NCI-H1417 (cell line): ENCODE data around the gene SSBP3.
A peak's percentile ranks its signal among the peaks of the same experiment; 100 is the strongest.
"Not testable (repeated sequence)": the region's sequence is repeated elsewhere in the genome, so short reads cannot be mapped to it uniquely, and the experiment has no call there.

Experiments
- DNase-seq, 3 experiments: peaks; one replicate each; lab custom pipeline; 2025; lab: John Stamatoyannopoulos, UW

The SSBP3 gene

DNA sequence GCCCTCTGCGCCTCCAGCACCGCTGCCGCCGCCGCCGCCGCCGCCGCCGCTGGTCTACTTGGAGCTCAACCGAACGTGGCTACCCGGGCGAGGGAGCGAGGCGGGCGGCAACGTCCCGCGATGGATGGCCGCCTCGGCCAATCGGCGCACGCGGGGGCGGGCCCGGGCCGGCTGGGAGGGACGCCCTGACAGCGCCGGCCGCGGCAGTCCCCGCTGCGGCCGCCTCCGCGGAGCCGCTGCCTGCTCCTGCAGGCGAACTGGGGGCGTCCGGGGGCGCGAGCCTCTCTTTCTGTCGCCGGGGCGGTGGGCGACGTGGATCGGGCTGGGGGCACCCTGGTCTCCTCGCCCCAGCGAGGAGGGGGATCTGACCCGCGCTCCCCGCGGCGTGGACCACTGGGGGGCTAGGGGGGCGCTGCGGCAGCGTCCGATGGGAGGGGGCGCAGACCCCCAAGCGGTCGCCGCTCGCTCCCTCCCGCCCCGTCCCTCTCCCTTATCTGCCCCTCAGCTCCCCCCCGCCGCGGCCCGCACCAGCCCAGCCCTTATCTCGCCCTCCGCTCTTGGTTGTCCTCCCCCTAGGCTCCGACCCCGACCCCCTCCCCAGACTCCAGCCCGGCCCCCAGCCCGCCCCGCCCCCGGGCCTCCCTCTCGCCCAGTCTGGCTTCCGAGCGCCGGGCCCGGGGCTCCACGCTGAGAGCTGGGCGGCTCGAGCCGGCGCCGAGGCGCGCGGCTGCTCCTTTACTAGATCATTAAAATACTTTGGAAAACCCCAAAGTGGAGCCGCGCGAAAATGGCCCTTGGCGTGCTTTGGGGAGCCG is at the start of gene SSBP3:
Gene SSBP3, minus strand, starts transcription at position 56 of the 815 bp plus-strand sequence.
- DNase-seq, result peak; percentile 94 to 95 (median 94)

DNA sequence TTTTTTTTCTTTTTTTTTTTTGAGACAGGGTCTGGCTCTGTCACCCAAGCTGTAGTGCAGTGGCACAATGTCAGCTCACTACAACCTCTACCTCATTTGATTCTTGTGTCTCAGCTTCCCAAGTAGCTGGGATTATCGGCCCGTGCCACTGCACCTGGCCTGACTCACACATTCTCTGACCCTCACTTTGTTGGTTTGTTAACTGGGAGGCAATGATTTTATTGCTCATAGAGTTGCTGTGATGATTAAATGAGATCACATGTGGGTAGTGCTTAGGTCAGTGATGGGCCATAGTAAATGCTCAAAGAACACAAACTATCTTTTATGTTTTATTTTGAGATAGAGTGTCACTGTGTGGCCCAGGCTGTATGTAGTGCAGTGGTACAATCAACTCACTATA is 47.3 kb upstream of the SSBP3 start:
- DNase-seq, result no peak

DNA sequence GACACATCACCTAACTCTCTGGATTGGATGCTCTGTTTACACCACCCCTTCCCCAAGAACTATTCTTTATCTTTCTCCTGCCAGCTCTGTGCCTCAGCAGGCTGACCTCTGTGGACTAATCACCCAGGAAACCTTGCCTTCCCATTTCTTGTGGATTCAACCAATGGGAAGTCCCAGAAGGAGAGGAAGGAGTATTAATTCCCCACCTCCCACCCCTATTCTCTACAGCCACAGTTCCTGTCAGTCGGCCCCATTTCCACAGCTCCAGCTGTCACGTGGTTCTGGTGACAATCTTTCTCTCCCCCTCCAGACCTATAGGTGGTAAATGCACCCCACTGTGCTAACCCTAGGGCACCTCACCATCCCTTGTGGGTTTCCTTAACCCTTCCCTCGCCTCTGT is 46.8 kb upstream of the SSBP3 start:
- no peak for DNase-seq

DNA sequence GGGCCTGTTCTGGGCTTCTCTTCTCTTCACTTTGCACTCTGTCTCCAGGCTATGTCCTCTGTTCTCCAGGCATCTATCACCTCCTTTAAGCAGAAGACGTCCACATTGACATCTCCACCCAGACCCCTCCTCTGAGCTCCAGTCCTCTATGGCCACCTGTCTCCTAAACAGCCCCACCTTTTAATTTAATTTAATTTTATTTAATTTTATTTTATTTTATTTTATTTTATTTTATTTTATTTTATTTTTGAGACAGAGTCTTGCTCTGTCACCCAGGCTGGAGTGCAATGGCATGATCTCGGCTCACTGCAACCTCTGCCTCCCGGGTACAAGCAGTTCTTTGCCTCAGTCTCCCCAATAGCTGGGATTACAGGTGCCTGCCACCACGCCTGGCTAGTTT is 43.2 kb upstream of the SSBP3 start:
- not testable (repeated sequence) for DNase-seq

DNA sequence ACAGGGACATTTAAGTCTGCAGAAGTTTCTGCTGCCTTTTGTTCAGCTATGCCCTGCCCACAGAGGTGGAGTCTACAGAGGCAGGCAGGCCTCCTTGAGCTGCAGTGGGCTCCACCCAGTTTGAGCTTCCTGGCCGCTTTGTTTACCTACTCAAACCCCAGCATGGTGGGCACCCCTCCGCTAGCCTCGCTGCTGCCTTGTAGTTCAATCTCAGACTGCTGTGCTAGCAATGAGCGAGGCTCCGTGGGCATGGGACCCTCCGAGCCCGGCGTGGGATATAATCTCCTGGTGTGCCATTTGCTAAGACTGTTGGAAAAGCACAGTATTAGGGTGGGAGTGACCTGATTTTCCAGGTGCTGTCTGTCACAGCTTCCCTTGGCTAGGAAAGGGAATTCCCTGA is 42.6 kb upstream of the SSBP3 start:
- DNase-seq, result not testable (repeated sequence)

DNA sequence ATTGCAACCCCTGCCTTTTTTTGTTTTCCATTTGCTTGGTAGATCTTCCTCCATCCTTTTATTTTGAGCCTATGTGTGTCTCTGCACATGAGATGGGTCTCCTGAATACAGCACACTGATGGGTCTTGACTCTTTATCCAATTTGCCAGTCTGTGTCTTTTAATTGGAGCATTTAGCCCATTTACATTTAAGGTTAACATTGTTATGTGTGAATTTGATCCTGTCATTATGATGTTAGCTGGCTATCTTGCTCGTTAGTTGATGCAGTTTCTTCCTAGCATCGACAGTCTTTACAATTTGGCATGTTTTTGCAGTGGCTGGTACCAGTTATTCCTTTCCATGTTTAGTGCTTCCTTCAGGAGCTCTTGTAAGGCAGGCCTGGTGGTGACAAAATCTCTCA is 40.9 kb upstream of the SSBP3 start:
- not testable (repeated sequence) for DNase-seq

DNA sequence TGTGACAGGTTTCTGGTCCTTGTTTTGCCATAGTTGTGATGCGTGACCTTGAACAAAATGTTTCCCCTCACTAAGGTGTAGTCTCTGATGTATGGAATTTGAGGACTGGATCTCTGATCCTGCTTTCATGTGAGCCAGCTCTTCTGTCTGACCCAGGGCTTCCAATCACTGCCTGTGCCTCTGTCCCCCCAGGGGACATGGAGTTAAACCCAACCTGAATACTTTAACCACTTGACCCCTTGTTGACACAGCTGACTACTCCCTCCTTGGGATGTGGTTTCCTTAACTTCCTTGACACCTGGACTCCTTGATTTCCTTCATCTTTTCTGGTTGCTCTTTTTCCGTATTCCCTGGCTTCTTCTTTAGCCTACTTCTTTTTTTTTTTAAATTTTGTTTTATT is 36.0 kb upstream of the SSBP3 start:
- DNase-seq, result peak in 2 of 3 experiments; percentile 17 to 22

DNA sequence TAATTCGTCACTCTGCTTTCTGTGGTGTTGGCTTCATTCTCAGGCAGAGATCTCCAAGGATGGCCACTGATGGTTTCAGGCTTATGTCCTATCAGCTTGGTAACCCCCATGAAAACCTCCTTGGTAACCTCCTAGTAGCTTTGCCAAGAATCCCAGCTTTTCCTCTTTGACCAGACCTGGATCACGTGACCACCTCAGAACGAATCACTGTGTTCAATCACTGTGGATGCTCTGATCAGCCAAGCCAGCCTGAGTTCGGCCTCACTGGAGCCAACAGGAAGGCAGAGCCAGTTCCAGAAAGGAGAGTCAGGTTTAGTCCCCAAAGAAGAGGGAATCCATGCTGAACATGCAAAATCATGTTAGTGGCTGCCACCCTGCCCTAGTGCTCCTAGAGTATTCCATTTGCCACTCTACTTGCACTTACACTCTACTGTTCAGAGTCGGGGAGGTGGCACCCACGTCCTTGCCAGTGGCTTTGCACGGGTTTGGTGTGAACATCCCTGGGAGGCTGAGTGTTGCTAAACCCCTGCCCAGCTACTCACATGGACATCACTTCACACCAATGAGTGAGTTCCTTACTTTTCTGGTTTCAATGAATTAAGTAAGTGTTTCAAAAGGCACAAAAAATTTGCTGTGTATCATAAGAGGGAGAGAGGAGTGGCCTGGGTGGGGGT is 33.5 kb upstream of the SSBP3 start:
- no peak for DNase-seq

DNA sequence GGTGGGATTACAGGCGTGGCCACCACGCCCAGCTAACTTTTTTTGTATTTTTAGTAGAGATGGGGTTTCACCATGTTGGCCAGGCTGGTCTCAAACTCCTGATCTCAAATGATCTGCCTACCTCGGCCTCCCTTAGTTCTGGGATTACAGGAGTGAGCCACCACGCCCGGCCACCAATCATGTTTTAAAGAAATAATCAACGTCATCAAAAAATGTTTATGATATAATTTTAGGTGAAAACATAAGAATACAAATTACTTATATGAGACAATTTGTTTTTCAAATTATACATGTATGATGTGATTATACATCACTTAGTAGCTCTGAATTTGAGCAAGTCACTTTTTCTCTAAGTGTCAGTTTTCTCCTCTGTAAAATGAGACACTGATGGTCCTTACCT is 31.6 kb upstream of the SSBP3 start:
- DNase-seq, result no peak

DNA sequence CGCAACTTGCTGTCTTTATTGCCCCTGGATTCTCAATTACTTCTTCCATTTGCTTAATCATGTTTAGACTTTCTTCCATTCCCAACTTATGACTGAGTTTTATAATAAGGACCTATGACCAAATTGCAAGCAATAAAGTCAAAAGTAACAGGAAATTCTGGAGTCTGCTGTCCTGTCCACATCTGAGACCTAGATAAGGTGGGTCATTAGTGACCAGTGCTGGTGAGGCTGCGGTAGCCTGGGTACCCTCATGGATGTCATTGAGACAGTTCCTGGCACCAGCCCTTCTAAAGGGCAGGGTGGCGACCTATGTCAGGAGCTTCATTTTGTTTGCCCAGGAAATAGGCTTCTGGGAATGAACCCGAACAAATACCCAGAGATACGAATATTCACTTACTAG is 30.6 kb upstream of the SSBP3 start:
- DNase-seq, result no peak

DNA sequence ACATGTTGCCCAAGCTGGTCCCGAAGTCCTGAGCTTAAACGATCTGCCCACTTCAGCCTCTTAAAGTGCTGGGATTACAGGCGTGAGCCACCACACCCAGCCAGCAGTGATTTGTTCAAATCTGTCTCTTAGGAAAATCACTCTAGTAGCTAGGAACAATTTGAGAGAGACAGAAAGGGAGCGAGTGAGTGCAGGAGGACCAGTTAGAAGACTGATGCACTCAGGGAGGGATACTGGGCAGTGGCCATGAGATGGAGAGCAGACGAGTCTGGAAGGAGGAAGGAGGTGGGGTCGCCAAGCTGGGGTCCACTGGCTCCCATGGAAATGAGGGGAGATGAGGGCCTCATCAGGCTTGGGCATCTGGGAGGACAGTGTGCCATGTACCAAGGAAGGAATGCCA is 23.6 kb upstream of the SSBP3 start:
- no peak for DNase-seq

DNA sequence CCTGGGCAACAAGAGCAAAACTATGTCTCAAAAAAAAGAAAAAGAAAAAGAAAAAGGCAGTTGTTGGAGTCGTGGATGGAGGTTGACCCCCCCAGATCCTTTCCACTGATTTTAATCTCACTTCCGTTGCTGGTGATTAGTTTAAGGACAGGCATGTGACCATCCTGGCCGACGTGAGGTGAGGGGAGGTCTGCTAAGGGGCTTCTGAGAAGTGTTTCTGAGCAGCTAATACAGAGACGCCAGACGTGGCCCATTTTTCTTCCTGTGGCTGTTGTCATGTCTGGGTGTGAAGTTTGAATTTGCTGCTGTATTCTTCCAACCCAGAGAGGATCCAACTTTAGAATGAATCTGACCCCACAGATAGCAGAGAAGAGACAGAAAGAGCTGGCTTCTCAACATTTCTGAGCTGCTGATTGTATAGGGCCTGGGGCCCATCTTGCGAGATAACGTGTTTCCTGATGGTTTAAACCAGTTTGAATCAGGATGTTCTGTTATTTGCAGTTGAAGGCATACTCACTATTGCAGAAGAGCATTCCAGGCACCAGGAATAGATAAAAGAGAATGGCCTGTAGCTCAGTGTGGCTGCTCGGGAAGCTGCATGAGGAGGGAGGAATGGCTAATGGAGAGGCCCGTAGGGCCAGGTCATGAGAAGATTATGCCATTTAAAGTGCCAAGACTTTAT is 22.8 kb upstream of the SSBP3 start:
- no peak for DNase-seq

DNA sequence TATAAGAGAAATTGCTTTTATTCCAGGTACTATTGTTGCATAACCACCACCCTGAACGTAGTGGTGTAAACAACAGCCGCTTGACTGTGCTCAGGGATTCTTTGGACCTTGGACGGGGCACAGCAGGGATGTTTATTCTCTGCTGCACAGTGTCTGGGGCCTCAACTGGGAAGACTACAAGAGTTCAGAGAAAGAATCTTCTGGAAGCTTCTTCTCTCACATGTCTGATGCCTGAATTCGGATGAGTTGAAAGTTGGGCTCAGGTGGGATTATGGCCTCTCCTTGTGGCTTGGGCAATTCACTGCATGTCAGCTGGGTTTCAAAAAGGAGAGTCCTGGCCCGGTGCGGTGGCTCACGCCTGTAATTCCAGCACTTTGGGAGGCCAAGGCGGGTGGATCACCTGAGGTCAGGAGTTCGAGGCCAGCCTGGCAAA is 19.0 kb upstream of the SSBP3 start:
- no peak for DNase-seq

DNA sequence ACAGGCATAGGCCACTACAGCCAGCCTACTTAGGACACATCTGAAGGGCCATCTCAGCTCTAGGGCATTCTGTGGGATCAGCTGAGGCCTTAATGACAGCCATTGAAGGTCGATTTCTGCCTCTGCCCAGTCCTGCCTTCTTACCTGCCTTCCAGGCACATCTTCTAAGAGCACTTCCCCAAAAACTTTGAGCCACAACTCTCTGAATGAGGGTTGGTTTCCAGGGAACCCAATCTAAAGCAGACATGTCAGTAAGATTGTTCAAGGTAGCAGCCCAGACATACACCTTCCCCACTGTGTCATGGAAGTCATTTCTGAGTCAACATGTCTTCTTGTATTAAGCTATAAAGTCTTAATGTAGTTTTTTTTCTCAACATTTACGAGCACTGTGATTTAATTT is 18.2 kb upstream of the SSBP3 start:
- DNase-seq, result no peak

DNA sequence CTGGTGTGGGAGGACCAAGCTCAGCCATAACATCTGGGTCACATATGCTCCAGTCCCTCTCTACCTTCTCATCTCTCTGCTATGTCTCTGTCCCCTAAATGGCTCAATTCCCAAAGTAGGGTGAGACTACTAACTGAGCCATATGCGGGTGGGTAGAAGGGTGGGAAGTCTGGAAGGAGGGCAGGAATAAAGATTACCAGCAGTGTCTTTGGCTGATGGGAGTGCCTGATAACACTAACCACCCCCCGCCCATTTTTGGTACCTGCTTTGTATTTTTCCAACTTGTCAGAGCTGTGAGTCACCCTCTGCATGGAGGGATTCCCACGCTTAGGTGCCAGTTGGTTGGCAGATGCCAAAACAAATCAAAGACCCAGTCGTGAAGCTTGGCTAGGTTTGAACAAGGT is 14.9 kb upstream of the SSBP3 start:
- DNase-seq, result no peak

DNA sequence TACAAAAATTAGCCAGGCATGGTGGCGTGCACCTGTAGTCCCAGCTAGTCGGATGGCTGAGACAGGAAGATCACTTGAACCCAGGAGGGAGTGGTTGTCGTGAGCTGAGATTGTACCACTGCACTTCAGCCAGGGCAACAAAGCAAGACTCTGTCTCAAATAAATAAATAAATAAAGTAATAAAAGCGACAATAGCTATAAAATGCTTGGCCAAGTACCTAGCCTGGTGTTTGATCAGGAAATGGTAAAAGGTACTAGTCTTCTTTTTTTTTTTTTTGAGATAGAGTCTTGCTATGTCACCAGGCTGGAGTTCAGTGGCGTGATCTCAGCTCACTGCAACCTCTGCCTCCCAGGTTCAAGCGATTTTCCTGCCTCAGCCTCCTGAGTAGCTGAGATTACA is 12.4 kb upstream of the SSBP3 start:
- not testable (repeated sequence) for DNase-seq

DNA sequence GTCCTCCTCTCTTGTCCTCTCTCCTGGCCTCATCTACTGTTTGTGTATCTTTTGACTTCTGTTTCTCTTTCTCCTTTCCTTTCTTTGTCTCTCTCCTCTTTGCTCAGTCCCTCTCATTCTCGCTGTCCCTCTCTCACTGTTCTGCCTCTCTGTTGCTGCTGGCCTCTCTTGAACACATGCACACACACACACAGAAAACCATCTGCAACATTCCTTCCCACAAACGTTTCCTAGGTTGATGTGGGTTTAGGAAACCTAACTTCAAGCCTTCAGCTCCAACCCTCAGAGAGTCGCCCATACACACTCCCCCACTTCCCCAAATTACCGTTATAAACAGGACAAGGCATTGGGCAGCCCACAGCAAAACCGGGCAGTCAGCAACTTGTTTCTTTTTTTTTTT is 10.9 kb upstream of the SSBP3 start:
- DNase-seq, result no peak

DNA sequence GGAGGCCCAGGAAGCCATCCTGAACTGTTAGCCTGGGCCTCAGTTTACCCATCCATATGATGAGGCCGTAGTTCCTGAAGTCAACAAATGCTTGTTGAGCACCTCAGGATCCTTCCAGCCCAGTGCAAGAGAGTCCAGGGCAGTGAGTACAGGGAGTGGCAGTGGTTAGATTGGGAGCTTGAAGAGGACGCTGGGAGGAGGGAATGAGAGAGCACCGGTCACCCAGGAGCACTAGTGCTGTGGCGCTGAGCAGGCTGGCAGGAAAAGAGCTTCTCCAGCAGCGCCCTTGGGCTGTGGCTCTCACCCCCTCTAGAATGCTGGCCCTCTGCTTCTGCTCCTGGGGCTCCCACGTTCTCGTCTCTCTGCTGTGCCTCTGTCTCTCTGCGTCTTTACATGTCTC is 10.2 kb upstream of the SSBP3 start:
- no peak for DNase-seq

DNA sequence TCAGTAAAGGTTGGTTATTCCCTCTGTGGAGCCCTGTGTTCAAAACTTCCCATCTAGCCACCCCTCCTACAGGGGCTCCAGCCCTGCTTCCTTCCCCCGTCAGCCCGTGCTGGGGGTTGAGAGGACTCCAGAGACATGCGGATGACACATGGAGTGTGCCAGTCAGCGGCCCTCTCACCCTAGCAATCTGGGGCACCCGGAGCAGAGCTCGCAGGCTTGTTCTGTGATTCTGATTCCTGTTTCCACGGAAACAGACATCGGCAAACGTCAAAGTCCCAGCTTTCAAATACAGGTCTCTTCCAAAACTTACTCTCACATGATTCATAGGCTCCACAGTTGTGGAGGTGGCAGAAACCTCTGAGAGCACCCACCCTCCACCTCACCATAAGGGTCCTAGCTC is 9.8 kb upstream of the SSBP3 start:
- DNase-seq, result no peak

DNA sequence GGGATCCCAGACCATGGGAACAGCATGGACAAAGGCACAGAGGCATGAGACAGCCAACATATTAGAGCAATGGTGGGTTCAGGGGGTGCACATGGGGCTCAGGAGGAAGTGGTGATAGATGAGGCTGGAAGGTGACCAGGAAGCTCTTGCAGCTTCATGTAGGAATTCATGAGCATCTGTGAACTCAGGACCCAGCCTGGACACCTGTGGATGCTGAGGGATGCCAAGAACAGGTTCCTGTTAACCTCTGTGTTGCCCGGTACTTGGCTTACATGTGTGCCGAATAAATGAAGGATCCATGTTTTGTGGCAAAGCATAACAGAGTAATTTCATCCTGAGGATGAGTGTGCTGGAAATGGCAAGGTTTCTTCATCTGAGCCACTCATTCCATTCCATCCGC is 9.3 kb upstream of the SSBP3 start:
- no peak for DNase-seq

DNA sequence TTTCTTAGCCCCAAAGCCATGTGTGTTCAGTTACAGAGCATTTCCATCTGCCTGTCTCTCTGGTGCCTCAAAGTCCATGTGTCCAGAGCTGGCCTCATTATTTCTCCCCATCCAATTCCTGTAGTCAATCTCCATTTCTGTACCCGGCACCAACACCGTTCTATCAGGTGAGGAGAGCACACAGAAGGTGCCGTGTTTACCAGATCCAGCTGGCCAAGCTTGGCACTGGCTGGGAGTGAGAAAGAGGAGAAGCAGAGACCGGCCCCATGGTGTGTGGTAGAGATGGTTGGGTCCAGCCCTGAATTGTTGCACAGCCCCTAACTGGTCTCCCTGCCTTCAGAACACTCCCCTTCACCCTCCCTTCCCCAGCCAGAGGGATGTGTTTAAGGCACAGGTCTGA is 7.5 kb upstream of the SSBP3 start:
- DNase-seq, result no peak

DNA sequence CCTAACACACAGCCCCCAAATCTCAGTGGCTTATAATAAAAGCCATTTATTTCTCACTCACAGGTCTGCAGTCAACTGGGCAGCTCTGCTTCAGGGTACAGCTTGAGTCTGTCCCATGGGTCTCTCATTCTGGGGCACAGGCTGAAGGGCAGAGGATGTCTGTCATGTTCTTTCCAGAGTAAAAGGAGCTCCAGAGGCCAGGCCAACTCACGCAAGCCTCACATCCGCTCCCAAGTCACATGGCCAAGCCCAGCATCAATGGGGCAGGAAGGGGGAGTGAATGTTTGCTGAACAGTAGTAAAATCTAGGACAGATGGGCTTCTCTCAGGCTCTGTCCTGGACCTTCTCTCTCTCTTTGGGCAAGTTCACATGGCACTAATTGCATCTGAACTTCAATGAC is 7.1 kb upstream of the SSBP3 start:
- DNase-seq, result no peak

DNA sequence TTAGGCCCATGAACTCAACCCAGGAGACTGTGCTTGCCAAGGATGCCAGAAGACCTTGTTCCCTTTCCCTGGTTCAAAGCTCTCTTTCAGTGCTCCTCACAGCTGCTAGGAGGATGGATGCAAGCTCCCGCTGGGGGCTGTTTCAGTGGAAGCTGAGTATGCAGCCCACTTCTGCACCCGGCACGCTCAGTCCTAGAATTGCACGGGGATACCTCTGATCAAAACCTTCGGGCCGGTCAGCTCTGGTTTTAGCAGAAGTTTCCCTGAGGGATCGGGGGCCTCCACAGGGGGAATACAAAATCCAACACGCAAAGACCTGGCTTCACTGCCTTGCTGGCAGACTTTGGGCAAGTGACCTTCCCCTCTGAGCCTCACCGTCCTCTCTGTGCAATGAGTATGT is 4.2 kb upstream of the SSBP3 start:
- no peak for DNase-seq
